Gastrocnemius medialis (tissue), 4 donors: ENCODE data around the gene TDRD3.

ENCODE experiments used
- POLR2A ChIP-seq, 2 donors: fragments of 450-650 bp; IDR thresholded peaks; one replicate each; pipeline ENCODE4 v1.6.1; 2017; ENCODE audit warnings: antibody characterized with exemption in 2 of 2, mild to moderate bottlenecking in 2 of 2, moderate library complexity in 2 of 2
- TF ChIP-seq, protein P1 (sequence below), 5 experiments: fragments of 450-650 bp in 3 of 5; fragments of 200-600 bp in 2 of 5; sonication (generic) in 2 of 5; IDR thresholded peaks in 4 of 5; conservative IDR thresholded peaks in 1 of 5; 1 replicate in 4 of 5; 2 replicates in 1 of 5; pipeline ENCODE4 v1.5.1; 2016 to 2019; ENCODE audit warnings: antibody characterized with exemption in 5 of 5, mild to moderate bottlenecking in 3 of 5, moderate library complexity in 3 of 5

GRCh38 chr13:60433505-60433904, 36.5 kb downstream of the TDRD3 start:
- no peak for TF ChIP-seq POLR2A (IDR thresholded peaks at IDR 0.05)
- TF ChIP-seq, protein P1, sequence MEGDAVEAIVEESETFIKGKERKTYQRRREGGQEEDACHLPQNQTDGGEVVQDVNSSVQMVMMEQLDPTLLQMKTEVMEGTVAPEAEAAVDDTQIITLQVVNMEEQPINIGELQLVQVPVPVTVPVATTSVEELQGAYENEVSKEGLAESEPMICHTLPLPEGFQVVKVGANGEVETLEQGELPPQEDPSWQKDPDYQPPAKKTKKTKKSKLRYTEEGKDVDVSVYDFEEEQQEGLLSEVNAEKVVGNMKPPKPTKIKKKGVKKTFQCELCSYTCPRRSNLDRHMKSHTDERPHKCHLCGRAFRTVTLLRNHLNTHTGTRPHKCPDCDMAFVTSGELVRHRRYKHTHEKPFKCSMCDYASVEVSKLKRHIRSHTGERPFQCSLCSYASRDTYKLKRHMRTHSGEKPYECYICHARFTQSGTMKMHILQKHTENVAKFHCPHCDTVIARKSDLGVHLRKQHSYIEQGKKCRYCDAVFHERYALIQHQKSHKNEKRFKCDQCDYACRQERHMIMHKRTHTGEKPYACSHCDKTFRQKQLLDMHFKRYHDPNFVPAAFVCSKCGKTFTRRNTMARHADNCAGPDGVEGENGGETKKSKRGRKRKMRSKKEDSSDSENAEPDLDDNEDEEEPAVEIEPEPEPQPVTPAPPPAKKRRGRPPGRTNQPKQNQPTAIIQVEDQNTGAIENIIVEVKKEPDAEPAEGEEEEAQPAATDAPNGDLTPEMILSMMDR (IDR thresholded peaks at IDR 0.05 in 4 of 5, conservative IDR thresholded peaks at IDR 0.05 in 1 of 5): no peak
